Measurements from ENCODE around the gene DENND2C. TPM values are rescaled to one million over a fixed set of nuclear protein-coding genes. Genes with fewer than 3 reads are reported as not detected.
"Not testable (repeated sequence)": the region's sequence is repeated elsewhere in the genome, so short reads cannot be mapped to it uniquely, and the experiment has no call there.

DENND2C gene
- total RNA-seq, 1 donor, result 4.8 TPM

GRCh38 chr1:114574365-114574764 lies 95.5 kb downstream of the DENND2C start:
- no peak overlapping the region for H3K4me3 ChIP-seq (ENCODE audit: low read depth, low read length)
- no peak for TF ChIP-seq CTCF (IDR thresholded peaks at IDR 0.05; ENCODE audit: insufficient read depth, low read length)
- DNase-seq (ENCODE audit: low read depth), result no peak

- H3K4me3 ChIP-seq (ENCODE audit: low read depth, low read length), result no peak overlapping the region
- no peak for TF ChIP-seq CTCF (IDR thresholded peaks at IDR 0.05; ENCODE audit: insufficient read depth, low read length)
- no peak for DNase-seq (ENCODE audit: low read depth)
Measured at GRCh38 chr1:114564141-114564540, 105.7 kb downstream of the DENND2C start.

GRCh38 chr1:114562978-114563510 lies 106.8 kb downstream of the DENND2C start:
- not testable (repeated sequence) for H3K4me3 ChIP-seq (ENCODE audit: low read depth, low read length); DNase-seq (ENCODE audit: low read depth)

- no peak for TF ChIP-seq CTCF (IDR thresholded peaks at IDR 0.05; ENCODE audit: insufficient read depth, low read length)
- DNase-seq (ENCODE audit: low read depth), result no peak
- H3K4me3 ChIP-seq (ENCODE audit: low read depth, low read length), result no peak overlapping the region
Measured at GRCh38 chr1:114561333-114561732, 108.5 kb downstream of the DENND2C start.

GRCh38 chr1:114559356-114559755 lies 110.5 kb downstream of the DENND2C start:
- H3K4me3 ChIP-seq (ENCODE audit: low read depth, low read length), result no peak overlapping the region
- TF ChIP-seq CTCF (IDR thresholded peaks at IDR 0.05; ENCODE audit: insufficient read depth, low read length), result no peak
- no peak for DNase-seq (ENCODE audit: low read depth)

- H3K4me3 ChIP-seq (ENCODE audit: low read depth, low read length), result no peak overlapping the region
- peak; percentile 23 for DNase-seq (ENCODE audit: low read depth)
- peak; percentile 42 for TF ChIP-seq CTCF (IDR thresholded peaks at IDR 0.05; ENCODE audit: insufficient read depth, low read length)
Measured at GRCh38 chr1:114558544-114558943, 111.3 kb downstream of the DENND2C start.

GRCh38 chr1:114554577-114554976 lies 115.3 kb downstream of the DENND2C start:
- no peak for TF ChIP-seq CTCF (IDR thresholded peaks at IDR 0.05; ENCODE audit: insufficient read depth, low read length)
- DNase-seq (ENCODE audit: low read depth), result no peak
- no peak overlapping the region for H3K4me3 ChIP-seq (ENCODE audit: low read depth, low read length)
